SK-N-SH treated with all-trans-retinoic acid at 6 μM for 48 hours (cell line): ENCODE measurements around the gene RMC1.

Source experiments
- CSRNP3 ChIP-seq: fragments of 250-450 bp; sonication (Bioruptor Pico); IDR thresholded peaks from 2 replicates; pipeline ENCODE4 v1.5.1; 2021; ENCODE audit warnings: mild to moderate bottlenecking, moderate library complexity
- ESRRG ChIP-seq: fragments of 250-450 bp; sonication (Bioruptor Pico); IDR thresholded peaks from 2 replicates; pipeline ENCODE4 v1.6.1; 2021; ENCODE audit warnings: mild to moderate bottlenecking
- GLIS3 ChIP-seq: fragments of 250-450 bp; sonication (Bioruptor Pico); IDR thresholded peaks from 2 replicates; pipeline ENCODE4 v1.5.0; 2020; ENCODE audit warnings: mild to moderate bottlenecking, moderate library complexity
- RARB ChIP-seq: fragments of 250-450 bp; sonication (Bioruptor Pico); IDR thresholded peaks from 2 replicates; pipeline ENCODE4 v1.8.0; 2021; ENCODE audit warnings: mild to moderate bottlenecking, moderate library complexity
- TOX ChIP-seq: fragments of 250-450 bp; sonication (Bioruptor Pico); IDR thresholded peaks from 2 replicates; pipeline ENCODE4 v1.8.0; 2021; ENCODE audit warnings: mild to moderate bottlenecking, moderate library complexity, borderline replicate concordance
- ZNF8 ChIP-seq: fragments of 450-650 bp; formaldehyde crosslinking; IDR thresholded peaks from 2 replicates; pipeline ENCODE4 v1.5.0; 2020; ENCODE audit warnings: mild to moderate bottlenecking, moderate library complexity
- TF ChIP-seq, protein P1 (sequence below): fragments of 250-450 bp; sonication (Bioruptor Pico); IDR thresholded peaks from 2 replicates; pipeline ENCODE4 v1.5.1; 2020; ENCODE audit warnings: low read depth, mild to moderate bottlenecking, moderate library complexity

DNA sequence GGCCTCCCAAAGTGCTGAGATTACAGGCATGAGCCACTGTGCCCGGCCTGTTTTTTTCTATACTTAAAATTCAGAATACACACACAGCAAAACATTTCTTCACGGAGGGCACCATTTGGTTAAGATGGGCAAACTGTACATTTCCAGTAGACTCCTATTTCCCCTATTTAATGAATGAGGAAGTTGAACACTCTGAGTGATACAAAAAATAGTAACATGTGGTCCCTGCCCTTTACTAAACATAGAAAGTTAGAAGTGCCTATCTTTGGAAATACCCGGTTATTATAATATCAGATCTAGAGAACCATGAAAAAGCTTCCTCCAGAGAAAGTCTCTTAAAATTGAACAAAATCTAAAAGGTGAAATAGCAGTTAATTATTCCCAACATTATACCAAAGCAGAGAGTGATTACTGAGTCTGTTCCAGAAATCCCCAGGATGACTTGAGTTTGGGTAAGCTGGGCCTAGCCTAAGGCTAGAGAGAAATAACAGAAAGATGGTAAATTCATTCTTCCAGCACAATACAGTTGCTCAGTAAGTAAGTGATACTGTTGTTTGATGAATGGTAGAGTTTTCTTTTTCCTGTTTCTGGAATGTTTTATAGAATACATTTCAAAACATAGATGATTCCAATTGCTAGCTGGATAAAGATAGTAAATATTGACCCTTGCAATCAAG lies 23.3 kb upstream of the RMC1 start:
- TF ChIP-seq TOX (CRISPR knock-in tag) (no peak), CSRNP3 (CRISPR knock-in tag) (no peak), ESRRG (CRISPR knock-in tag) (no peak), ZNF8 (CRISPR knock-in tag) (no peak), GLIS3 (CRISPR knock-in tag) (no peak), RARB (CRISPR knock-in tag) (no peak)
- TF ChIP-seq, protein P1, sequence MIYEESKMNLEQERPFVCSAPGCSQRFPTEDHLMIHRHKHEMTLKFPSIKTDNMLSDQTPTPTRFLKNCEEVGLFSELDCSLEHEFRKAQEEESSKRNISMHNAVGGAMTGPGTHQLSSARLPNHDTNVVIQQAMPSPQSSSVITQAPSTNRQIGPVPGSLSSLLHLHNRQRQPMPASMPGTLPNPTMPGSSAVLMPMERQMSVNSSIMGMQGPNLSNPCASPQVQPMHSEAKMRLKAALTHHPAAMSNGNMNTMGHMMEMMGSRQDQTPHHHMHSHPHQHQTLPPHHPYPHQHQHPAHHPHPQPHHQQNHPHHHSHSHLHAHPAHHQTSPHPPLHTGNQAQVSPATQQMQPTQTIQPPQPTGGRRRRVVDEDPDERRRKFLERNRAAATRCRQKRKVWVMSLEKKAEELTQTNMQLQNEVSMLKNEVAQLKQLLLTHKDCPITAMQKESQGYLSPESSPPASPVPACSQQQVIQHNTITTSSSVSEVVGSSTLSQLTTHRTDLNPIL = no peak
